ENCODE results near the gene HRCT1.
"Not testable (repeated sequence)": the region's sequence is repeated elsewhere in the genome, so short reads cannot be mapped to it uniquely, and the experiment has no call there.

The HRCT1 gene

DNA sequence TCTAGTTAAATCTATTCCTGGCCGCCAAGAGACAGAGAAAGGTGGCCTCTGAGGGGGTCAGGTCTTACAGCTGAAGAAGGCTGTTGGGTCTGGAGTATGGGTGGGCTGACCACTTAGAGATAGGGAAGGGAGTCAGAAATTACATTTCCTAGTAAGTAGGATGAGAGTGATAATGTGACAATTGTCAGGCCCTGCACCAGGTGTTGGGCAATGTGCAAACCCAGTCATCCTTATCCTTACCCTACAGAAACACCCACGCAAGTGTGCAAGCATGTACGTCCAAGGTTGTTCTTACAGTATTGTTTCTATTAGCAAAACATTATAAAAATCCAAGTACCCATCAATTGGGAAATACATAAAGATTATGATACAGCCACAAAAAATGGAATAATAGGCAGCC, 12.8 kb downstream of the HRCT1 start:
- DNase-seq (ENCODE audit: low spot score) = no peak

DNA sequence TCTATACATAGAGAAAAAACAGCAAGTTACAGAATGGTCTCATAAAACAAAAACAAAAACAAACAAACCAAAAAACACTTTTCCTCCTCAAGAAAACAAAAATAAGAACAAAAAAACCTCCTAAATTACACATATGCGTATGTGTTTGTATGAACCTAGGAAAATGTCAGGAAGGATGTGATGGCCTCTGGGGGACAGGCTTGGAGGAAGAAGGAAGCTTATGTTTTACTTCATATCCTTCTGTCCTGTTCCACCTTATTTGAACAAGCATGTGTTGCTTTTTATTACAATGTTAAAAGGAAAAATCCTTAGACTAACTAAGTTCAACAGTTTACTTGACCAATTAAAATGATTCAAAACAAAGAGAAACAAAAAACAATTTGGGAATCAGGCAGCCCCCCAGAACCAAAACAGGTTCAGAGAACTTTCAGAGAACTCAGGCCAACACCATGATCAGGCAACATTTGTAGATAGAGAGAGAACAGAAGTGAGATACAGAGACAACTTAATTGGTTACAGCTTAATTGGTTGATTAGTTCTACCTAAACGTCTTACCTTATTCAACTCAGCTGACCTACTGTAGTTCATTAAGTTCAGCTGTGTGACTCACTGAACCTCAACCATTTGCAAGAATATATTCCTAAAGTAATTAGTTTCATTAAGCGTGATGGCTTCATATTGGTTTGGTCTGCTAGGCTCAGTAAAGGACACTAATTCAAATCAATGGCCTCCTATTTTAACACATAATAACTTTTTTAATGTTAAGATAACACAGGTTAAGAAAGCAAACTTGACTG, 13.4 kb downstream of the HRCT1 start:
- DNase-seq (ENCODE audit: low spot score) = no peak

- DNase-seq (ENCODE audit: low spot score) = no peak
Observed at GRCh38 chr9:35920051-35920620, 14.1 kb downstream of the HRCT1 start.

DNA sequence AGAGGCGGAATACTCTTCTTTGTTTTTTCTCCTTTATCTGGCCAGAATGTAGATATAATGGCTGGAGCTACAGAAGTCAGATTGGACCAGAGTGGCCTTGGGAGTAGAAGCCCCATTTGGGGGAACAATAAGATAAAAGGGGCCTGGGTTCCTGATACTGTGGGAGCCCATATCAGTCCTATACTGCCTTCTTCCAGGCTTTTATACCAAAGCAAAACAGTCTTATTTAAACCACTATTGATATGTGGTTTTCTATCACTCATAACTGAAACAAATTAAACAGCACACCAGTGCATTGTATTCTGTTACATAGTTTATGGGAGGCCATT, 17.6 kb downstream of the HRCT1 start:
- DNase-seq (ENCODE audit: low spot score) = no peak

- DNase-seq (ENCODE audit: low spot score) = peak; percentile 89
Observed at GRCh38 chr9:35923927-35924763, 18.1 kb downstream of the HRCT1 start.

- DNase-seq (ENCODE audit: low spot score) = no peak
Observed at GRCh38 chr9:35928591-35929452, 22.8 kb downstream of the HRCT1 start.

GRCh38 chr9:35929453-35929718, 23.4 kb downstream of the HRCT1 start:
- no peak for DNase-seq (ENCODE audit: low spot score)

DNA sequence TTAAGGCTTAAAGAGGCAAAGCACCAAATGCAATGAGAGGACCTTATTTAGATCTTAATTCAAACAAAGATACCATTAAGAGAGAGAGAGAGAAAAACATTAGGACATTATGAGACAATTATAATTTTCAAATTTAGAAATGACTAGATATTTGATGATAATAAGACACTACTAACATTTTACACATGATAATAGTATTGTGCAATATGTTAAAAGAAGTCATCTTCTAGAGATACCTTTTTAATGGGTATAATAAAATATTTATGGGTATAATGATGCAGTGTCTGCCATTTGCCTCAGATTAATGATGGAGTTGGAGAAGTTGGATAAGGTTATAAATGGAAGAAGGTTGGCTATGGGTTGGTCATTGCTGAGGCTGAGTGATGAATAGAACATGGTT, 24.5 kb downstream of the HRCT1 start:
- no peak for DNase-seq (ENCODE audit: low spot score)

DNA sequence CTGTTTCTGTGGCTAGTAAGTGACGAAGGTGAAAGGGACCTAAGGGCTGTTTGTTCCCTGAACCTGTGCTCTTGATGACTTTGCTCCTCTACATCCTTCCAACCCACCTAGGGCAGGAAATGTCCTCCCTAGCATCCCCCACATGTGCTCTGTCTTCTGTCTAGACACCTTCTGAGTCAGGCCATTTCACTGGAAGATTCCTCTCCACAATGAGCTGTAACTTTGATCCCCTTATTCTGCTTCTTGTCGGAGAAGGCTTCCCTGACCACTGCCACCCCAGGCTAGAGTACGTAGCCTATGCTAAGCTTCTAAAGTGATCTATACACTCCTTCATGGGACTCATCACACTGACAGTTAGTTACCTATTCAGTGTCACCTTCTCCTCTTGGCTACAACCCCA, 25.0 kb downstream of the HRCT1 start:
- no peak for DNase-seq (ENCODE audit: low spot score)

GRCh38 chr9:35932735-35933134, 26.7 kb downstream of the HRCT1 start:
- DNase-seq (ENCODE audit: low spot score) = no peak

DNA sequence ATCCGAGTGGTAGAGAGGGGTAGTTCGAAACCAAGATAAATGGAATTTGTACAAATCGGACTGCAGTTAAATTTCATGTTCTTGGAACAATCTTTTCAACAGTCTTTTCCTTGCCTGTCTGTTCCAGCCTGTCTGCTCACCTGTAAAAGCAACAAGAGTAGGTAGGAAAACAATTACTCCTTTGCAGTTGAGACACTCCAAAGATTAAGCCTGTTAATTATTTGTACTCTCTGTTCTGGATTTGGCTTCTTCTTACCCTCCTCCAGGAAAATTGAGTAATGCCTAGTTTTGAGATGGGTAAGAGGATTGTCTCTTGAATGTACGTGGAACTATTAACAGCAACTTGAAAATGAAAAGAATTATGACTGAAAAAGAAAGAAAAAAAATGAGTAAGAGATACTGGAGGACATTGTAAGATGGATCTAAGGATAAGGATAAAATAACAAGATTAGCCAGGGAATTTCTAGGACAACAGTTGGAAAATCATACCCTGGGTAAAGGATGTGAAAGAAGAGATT, 27.6 kb downstream of the HRCT1 start:
- no peak for DNase-seq (ENCODE audit: low spot score)

GRCh38 chr9:35934069-35934468, 28.1 kb downstream of the HRCT1 start:
- not testable (repeated sequence) for DNase-seq (ENCODE audit: low spot score)

DNA sequence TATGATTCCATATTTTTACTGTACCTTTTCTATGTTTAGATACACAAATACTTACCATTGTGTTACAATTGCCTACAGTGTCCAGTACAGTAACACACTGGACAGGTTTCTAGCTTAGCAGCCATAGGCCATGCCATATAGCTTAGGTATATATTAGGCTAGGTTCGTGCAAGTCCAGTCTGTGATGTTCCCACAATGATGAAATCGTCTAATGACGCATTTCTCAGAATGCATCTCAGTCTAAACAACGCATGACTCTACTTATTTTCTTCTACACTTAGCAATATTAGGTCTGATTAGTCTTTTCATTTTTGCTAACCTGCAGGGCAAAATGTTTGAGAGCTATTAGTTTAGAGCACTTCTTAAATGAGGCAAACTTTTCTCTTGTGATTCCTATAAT, 29.3 kb downstream of the HRCT1 start:
- DNase-seq (ENCODE audit: low spot score) = no peak

- DNase-seq (ENCODE audit: low spot score) = peak; percentile 41
Observed at GRCh38 chr9:35935755-35936509, 29.9 kb downstream of the HRCT1 start.

DNA sequence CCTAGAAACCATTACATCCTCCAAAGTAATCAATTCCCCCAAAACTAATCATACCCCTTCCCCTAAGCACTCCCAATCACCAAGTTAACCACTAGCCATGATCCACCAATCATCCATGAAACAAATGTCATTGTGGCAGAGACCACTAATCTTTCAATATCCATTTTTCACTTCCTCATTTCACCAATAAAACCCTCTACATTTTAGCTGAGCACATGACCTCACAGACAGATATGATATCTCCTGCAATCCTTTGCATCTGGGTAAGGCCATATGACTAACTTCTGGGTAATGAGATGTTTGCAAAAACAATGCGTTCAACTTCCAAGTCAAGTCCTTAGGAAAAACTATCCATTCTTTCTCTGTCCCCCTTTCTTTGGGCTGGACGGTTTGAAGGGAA, 31.2 kb downstream of the HRCT1 start:
- DNase-seq (ENCODE audit: low spot score) = no peak

- no peak for DNase-seq (ENCODE audit: low spot score)
Observed at GRCh38 chr9:35938474-35939356, 32.7 kb downstream of the HRCT1 start.

DNA sequence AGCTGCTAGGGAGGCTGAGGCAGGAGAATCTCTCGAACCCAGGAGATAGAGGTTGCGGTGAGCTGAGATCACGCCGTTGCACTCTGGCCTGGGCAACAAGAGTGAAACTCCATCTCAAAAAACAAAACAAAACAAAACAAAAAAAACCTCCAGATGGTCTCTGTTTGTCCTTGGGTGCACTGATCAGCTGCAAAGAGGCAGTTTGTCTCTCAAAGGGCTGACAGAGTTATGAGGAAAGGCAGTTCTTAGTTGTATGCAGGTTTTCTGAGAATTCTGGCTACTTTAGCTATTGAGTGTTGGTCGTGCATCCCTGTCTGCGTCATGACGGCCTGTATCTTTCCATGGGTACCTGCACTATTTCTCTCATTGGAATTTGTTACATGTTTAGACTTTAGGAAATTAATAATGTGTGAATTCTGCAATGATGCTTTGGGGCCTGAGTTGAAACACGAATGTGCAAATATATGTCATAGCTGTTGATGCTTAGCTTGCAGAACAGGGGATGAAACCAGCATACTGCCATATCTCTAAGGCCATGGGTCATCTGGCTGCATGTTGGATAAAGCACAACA, 33.8 kb downstream of the HRCT1 start:
- no peak for DNase-seq (ENCODE audit: low spot score)

DNA sequence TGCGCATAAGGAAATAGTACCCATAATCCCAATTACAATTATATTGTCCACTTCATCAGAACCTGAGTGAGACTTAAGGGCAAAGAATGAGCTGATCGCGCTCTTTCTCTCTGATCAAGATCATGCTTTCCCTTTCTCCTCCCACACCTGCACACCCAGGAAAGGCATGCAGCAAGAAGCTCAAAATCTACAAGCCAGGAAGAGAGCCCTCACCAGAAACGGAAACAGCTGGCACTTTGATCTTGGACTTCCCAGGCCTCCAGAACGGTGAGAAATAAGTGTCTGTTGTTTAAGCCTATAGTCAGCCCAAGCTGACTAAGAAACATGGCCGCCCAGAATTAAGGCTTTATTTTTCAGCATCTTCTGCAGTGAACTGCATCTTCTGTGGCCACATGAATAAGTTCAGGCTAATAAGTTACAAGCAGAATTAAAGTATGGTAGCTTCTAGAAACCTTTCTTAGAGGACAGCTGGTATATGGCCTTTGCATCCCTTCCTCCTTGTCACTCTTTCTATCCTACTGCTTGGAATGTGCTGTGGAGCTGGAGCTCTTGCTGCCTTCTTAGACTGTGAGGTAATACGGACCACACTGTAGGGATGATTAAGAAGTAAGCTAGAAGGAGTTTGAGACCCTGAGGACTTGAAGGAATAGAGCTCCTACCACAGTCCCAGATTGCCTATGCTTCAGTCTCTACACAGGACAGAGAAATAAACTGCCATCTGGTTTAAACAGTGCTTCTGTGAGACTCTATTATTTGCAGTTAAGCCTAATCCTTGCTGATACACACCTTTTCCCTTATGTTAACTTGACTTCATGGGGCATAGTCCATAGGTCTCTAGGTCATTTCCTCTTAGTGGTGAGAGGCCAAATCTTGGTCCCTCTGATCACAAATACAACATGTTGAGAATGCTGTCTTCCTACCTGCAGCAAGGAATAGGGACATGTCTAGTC, 34.7 kb downstream of the HRCT1 start:
- no peak for DNase-seq (ENCODE audit: low spot score)

GRCh38 chr9:35942286-35942685, 36.3 kb downstream of the HRCT1 start:
- no peak for DNase-seq (ENCODE audit: low spot score)
